IPS-20b (cell line): ENCODE results near the gene SPDYE16.
"Not testable (repeated sequence)": the region's sequence is repeated elsewhere in the genome, so short reads cannot be mapped to it uniquely, and the experiment has no call there.

Experiments
- H3K27ac ChIP-seq: one replicate; pipeline ENCODE4 v1.5.1; 2013; ENCODE audit warnings: low read length
- H3K27me3 ChIP-seq: 2 replicates; pipeline ENCODE4 v1.6.1; 2013; ENCODE audit warnings: mild to moderate bottlenecking, low read length, inconsistent platforms; ENCODE audit not compliant: insufficient read depth
- H3K36me3 ChIP-seq: 2 replicates; pipeline ENCODE4 v1.6.1; 2013; ENCODE audit warnings: low read depth, mild to moderate bottlenecking, inconsistent platforms, low read length, moderate library complexity; ENCODE audit not compliant: insufficient read depth
- H3K4me1 ChIP-seq: 2 replicates; pipeline ENCODE4 v1.6.1; 2013; ENCODE audit warnings: mild to moderate bottlenecking, control low read depth, inconsistent platforms, low read length, moderate library complexity; ENCODE audit not compliant: insufficient read depth
- H3K4me3 ChIP-seq: 2 replicates; pipeline ENCODE4 v1.5.1; 2013; ENCODE audit warnings: mild to moderate bottlenecking, low read length, inconsistent platforms
- H3K9ac ChIP-seq: 2 replicates; pipeline ENCODE4 v1.6.1; 2013; ENCODE audit warnings: low read depth, mild to moderate bottlenecking, inconsistent platforms, low read length, moderate library complexity
- H3K9me3 ChIP-seq: 2 replicates; pipeline ENCODE4 v1.6.1; 2013; ENCODE audit warnings: mild to moderate bottlenecking, low read depth, low read length, inconsistent platforms; ENCODE audit not compliant: insufficient read depth

Gene SPDYE16

GRCh38 chr7:76507723-76508406 is 35.2 kb downstream of the SPDYE16 start:
- no peaks in the 10 kb centered on the region for H3K27me3 ChIP-seq
- no peak overlapping the region for H3K9ac ChIP-seq
- no peaks in the 10 kb centered on the region for H3K9me3 ChIP-seq
- no peak overlapping the region for H3K27ac ChIP-seq
- peaks cover 10% of the 10 kb centered on the region; the same call in 1 of the 2 replicates for H3K36me3 ChIP-seq
- H3K4me3 ChIP-seq, result no peak overlapping the region
- peaks cover 4% of the 10 kb centered on the region; the same call in 1 of the 2 replicates for H3K4me1 ChIP-seq

DNA sequence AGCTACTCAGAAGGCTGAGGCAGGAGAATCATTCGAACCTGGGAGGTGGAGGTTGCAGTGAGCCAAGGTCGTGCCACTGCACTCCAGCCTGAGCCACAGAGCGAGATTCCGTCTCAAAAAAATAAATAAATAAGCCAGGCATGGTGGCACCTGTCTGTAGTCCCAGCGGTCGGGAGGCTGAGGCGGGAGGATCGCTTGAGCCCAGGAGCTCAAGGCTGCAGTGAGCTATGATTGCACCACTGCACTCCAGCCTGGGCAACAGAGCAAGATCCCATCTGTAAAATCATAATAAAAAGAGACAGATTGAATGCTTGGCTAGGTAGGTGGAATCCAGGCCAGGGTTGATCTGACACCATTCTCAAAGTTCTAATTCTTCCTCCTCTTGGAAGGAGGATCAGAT is 36.5 kb downstream of the SPDYE16 start:
- not testable (repeated sequence) for H3K4me3 ChIP-seq, H3K9me3 ChIP-seq, H3K4me1 ChIP-seq, H3K9ac ChIP-seq, H3K27me3 ChIP-seq, H3K27ac ChIP-seq
- H3K36me3 ChIP-seq, result peaks cover 12% of the 10 kb centered on the region; the same call in 1 of the 2 replicates

DNA sequence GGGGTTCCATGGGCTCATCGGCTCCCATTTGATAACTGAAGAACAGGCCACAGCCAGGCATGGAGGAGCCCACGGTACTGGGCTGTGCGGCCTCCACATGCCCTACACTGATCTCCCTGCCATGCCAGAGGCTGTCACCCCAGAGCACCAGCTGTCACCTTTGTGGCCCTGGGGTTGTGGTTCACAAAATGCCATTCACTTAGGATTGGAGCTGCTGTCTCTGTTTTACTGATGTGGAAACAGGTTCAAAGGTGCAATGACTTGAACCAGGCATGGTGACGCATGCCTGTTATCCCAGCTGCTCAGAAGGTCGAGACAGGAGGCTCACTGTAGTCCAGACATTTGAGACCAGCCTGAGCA is 37.0 kb downstream of the SPDYE16 start:
- Histone ChIP-seq H3K27me3 (no peaks in the 10 kb centered on the region), H3K36me3 (peaks cover 12% of the 10 kb centered on the region; the same call in 1 of the 2 replicates), H3K4me1 (peaks cover 4% of the 10 kb centered on the region; the same call in 1 of the 2 replicates), H3K27ac (no peak overlapping the region), H3K4me3 (no peak overlapping the region), H3K9ac (no peak overlapping the region), H3K9me3 (no peaks in the 10 kb centered on the region)

- Histone ChIP-seq H3K27ac (no peak overlapping the region), H3K36me3 (peaks cover 12% of the 10 kb centered on the region; the same call in 1 of the 2 replicates), H3K9ac (no peak overlapping the region), H3K9me3 (no peaks in the 10 kb centered on the region), H3K27me3 (no peaks in the 10 kb centered on the region), H3K4me1 (peaks cover 4% of the 10 kb centered on the region; the same call in 1 of the 2 replicates), H3K4me3 (no peak overlapping the region)
Measured at GRCh38 chr7:76505168-76506080, 37.7 kb downstream of the SPDYE16 start.

GRCh38 chr7:76504351-76505167 is 38.5 kb downstream of the SPDYE16 start:
- not testable (repeated sequence) for H3K9me3 ChIP-seq, H3K4me1 ChIP-seq, H3K27ac ChIP-seq, H3K4me3 ChIP-seq, H3K9ac ChIP-seq, H3K27me3 ChIP-seq
- H3K36me3 ChIP-seq, result peaks cover 12% of the 10 kb centered on the region; the same call in 1 of the 2 replicates

DNA sequence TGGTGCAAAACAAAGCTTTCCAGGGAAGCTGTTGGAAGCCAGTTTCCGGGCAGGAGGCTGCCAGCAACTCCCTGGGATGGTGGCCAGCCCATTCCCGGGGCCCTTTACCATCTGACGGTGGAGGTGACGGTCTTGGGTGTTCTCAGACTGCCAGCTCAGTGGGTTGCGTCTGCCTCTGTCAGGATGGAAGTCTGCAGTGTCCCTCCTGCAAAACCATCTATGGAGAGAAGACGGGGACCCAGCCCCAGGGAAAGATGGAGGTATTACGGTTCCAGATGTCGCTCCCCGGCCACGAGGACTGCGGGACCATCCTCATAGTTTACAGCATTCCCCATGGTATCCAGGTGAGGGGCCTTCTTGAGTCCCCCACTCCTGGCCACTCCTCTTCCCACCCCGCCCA is 39.9 kb downstream of the SPDYE16 start:
- not testable (repeated sequence) for H3K4me1 ChIP-seq, H3K4me3 ChIP-seq, H3K9ac ChIP-seq, H3K9me3 ChIP-seq, H3K27ac ChIP-seq, H3K27me3 ChIP-seq
- H3K36me3 ChIP-seq, result peaks cover 12% of the 10 kb centered on the region; the same call in 1 of the 2 replicates

DNA sequence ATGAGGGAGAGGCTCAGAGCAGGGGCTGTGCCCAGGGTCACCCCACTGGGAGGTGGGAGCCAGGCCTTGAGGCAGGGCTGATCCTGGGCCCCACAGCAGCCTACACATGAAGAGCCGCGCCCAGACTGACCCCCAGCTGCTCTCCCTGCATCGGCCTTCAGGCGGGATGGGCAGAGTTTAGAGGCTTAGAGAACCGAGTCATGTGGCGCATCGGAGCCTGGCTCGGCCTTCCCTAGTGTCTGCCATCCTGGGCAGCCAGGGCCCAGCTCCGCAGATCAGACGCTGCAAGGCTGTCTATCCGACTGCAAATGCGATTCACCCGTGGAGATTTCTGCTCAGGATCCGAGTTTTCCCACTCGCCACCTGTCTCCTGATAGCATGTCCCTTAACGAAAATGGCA is 40.3 kb downstream of the SPDYE16 start:
- not testable (repeated sequence) for H3K9ac ChIP-seq, H3K4me3 ChIP-seq, H3K27ac ChIP-seq, H3K27me3 ChIP-seq, H3K4me1 ChIP-seq, H3K9me3 ChIP-seq
- H3K36me3 ChIP-seq, result peaks cover 12% of the 10 kb centered on the region; the same call in 1 of the 2 replicates

DNA sequence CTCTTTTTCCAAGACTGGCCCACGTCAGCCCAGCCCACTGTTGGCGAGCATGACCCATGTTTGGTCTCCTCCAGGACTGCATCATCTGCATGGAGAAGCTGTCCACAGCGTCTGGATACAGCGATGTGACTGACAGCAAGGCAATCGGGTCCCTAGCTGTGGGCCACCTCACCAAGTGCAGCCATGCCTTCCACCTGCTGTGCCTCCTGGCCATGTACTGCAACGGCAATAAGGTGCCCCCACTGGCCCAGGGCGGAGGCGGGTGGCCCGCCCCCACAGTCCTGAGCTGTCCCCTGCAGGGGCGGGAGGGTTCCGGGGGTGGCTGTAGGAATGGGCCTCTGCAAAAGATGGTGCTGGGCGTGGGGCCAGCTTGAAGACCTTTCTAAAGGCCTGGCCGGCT is 40.9 kb downstream of the SPDYE16 start:
- H3K4me1 ChIP-seq, H3K9ac ChIP-seq, H3K27me3 ChIP-seq, H3K9me3 ChIP-seq, H3K27ac ChIP-seq, H3K4me3 ChIP-seq: not testable (repeated sequence)
- peaks cover 12% of the 10 kb centered on the region; the same call in 1 of the 2 replicates for H3K36me3 ChIP-seq

DNA sequence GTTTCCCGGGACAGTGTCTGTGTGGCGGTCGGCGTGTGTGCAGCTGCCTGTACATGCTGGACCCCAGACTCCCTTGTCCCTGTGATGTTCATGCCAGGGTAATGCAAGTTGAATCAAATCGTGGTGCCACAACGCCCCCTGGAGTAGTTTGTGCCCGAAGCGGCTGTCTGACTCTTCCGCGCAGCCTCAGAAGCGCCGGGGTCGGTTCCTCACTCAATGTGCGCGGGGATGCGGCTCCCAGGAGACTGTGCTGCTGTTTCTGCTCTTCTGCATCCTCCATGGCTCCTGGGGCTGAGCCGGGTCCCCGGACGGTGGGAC is 43.2 kb downstream of the SPDYE16 start:
- H3K4me3 ChIP-seq, H3K27me3 ChIP-seq, H3K36me3 ChIP-seq, H3K27ac ChIP-seq, H3K9me3 ChIP-seq, H3K9ac ChIP-seq, H3K4me1 ChIP-seq: not testable (repeated sequence)

DNA sequence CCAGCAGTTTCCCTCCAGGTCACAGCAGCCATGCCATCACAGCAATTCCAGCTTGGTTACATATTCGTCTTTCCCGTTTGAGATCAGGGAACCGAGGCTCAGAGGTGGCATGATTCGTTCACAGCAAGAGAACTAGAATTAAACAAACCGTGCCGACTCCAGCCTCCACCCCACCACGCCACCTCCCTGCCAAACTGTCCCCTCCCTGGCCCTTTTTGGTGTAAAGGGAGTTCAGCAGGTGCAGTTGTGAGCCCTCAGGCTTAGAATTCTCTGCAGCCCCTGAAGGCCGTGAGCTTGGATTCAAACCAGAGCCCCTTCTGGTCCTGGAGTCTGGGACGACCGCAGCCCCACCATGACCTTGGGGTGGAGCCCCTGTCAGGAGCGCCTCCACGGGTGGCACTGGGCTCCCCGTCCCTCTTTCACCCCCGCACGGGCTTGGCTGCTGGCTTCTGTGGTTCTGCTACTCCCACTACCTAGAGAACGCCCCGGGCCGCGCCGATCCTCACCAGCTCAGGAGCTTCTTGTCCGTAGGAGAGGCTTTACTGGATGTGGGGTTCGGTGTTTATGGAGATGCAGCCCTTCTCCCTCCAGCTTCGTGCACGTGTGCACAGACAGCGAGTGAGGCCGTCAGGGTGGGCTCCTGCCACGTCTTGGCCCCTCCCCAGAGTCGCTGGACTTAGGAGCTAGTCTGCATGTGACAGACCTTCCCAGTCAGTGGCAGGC is 43.7 kb downstream of the SPDYE16 start:
- H3K9ac ChIP-seq, H3K36me3 ChIP-seq, H3K27ac ChIP-seq, H3K4me3 ChIP-seq, H3K9me3 ChIP-seq, H3K4me1 ChIP-seq, H3K27me3 ChIP-seq: not testable (repeated sequence)

- not testable (repeated sequence) for H3K4me3 ChIP-seq, H3K9ac ChIP-seq, H3K27me3 ChIP-seq, H3K4me1 ChIP-seq, H3K36me3 ChIP-seq, H3K27ac ChIP-seq, H3K9me3 ChIP-seq
Measured at GRCh38 chr7:76498583-76499200, 44.4 kb downstream of the SPDYE16 start.
